SHP77 (cell line): ENCODE measurements around the gene EEF2.
A peak's percentile ranks its signal among the peaks of the same experiment; 100 is the strongest.

Experiments
- DNase-seq, 2 experiments: peaks; one replicate each; lab custom pipeline; 2025; lab: John Stamatoyannopoulos, UW

EEF2 gene

GRCh38 chr19:3984584-3984907, 717 bp downstream of the EEF2 start:
- no peak for DNase-seq

- no peak for DNase-seq
Measured at GRCh38 chr19:3983936-3984583, 1.2 kb downstream of the EEF2 start.

DNA sequence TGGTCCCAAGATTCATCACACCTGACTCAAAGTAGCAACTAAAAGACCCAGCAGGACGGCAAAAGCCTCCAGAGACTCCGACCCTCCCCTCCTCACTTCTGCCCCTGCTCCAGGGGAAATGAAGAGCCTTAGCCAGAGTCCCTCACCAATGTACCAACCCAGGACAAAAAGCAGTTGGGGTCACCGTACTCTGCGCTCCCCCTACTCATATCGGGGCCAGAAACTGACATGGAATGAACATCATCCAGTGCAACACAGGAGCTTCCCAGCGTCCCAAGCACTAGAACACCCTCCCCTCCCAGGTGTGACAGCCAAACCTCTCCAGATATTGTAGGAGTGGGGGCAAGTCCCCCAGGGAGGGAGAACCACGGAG, 1.7 kb downstream of the EEF2 start:
- DNase-seq = no peak

GRCh38 chr19:3982701-3983541, 2.3 kb downstream of the EEF2 start:
- no peak for DNase-seq

DNA sequence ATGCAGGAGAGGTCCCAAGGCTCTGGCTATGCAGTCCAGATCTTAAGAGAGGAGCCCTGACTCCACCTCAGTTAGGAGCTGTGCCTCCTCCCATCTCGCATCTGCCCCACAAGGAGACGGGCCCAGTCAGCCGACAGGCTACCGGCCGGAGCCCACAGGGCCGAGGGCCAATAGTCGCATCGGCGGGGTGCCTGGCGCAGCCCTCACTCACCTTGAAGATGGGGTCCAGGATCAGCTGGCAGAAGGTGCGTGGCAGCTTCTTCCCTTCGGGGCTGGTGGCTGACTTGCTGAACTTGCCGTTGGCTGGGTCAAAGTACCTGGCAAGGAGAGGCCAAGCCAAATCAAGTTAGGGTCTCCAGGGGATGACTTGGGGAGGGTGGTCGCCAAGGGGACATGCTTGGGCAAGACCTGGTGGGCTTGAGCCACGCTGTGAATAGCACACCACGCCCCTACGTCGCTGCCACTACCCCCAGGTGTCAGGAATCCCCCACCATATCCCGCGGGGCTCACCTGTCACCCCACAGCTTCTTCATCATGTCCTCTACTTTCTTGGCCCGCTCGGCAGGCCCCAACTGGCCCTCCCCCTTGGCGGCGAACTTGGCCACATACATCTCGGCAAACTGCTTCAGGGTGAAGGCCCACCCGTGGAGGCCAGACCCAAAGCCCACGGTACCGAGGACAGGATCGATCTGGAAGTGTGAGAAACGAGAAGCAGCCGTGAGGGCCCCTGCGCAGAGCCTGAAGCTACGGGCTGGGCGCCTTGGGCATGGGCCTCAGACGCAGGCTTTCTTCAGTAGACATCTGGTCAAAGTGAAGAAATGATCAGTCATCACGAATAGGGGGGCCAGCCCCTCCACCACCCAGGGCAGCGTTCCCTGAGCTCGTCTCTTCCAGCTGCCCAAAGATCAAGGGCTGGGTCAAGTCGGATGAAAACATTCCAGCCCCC, 3.3 kb downstream of the EEF2 start:
- DNase-seq = no peak

DNA sequence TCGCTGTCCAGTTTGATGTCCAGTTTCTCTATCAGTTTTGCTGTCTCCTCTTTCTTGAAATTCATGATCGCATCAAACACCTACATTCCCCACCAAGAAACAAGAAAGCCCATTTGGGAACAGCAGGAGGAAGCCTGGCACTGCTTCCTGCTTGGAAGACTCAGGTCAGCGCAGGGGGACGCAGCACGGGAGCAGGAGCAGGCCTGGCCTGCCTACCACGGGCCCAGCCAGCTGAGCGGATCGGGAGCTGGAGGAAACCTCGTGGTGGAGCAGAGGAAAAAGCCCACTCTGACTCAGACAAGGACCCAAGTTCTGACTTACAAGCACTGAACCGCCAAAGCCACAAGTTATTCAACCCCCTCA, 3.9 kb downstream of the EEF2 start:
- no peak for DNase-seq

DNA sequence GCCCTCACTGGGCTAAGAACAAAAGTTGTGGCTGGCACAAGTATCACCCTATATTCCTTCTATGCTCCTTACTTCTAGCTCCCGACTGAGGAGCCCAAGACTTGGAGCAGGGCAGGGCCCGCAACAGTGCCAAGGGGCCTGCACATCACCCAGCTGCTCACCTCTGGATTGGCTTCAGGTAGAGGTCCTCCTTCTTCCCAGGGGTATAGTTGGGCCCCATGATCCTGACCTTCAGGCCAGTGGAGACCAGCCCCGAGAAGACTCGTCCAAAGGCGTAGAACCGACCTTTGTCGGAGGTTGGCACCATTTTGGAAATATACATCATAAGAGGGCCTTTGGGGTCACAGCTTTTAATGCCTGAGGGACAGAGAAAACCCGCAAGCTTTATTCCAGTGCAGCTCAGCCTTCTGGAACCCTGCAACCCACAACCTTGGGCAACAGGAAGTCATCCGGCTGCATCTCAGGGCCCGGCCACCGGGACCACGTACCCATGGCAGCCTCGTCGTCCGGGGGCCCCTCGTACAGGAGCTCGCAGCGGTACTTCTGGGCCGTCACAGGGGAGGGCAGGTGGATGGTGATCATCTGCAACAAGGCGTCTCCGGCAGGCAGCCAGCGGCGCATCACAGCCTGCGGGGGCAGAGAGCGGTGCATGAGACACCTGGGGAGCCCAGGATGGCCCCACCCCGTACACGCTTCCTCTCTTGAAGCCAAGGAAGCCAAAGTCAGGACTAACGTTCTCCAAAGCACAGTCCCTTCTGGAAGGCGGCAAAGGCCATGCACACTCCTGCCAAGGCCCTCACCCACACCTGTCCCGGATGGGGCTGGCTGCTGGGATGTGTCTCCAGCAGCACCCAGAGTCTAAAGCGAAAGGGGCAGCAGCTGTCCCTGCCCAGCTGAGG, 4.7 kb downstream of the EEF2 start:
- no peak for DNase-seq

- no peak for DNase-seq
Measured at GRCh38 chr19:3979674-3980352, 5.5 kb downstream of the EEF2 start.

DNA sequence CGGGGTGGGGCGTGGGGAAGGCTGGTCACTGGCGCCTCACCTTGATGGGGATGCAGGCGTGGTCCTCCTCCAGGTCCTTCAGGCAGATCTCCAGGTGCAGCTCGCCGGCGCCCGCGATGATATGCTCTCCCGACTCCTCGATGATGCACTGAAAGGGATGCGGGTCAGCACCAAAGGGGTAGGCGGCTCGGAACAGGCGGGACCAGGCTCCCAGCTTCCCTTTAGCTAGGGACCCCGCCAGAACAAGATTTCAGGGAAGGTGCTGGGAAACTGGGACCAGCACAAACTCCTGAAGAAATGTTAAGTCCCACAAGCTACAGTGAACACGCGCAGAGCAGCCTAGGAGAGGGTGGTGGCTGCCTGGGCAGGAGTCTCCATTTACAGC, 6.0 kb downstream of the EEF2 start:
- no peak for DNase-seq

DNA sequence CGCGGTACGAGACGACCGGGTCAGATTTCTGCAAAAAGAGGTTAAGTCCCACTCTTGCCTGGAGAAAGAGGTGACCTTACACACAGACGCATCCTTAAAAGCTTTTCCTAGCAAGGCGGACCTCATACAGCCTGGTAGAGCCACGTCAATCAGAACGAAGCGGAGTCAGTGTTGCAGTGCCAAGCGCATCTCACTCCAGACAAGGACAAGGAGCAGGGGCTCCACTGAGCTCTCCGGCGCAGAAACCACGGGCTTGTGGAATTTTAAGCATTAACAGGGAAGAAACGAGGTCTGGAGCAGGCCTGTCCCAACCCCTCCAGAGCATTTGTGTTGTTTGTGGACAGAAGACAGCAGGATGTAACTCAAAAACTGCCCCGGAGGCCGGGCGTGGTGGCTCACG, 7.1 kb downstream of the EEF2 start:
- DNase-seq = no peak

DNA sequence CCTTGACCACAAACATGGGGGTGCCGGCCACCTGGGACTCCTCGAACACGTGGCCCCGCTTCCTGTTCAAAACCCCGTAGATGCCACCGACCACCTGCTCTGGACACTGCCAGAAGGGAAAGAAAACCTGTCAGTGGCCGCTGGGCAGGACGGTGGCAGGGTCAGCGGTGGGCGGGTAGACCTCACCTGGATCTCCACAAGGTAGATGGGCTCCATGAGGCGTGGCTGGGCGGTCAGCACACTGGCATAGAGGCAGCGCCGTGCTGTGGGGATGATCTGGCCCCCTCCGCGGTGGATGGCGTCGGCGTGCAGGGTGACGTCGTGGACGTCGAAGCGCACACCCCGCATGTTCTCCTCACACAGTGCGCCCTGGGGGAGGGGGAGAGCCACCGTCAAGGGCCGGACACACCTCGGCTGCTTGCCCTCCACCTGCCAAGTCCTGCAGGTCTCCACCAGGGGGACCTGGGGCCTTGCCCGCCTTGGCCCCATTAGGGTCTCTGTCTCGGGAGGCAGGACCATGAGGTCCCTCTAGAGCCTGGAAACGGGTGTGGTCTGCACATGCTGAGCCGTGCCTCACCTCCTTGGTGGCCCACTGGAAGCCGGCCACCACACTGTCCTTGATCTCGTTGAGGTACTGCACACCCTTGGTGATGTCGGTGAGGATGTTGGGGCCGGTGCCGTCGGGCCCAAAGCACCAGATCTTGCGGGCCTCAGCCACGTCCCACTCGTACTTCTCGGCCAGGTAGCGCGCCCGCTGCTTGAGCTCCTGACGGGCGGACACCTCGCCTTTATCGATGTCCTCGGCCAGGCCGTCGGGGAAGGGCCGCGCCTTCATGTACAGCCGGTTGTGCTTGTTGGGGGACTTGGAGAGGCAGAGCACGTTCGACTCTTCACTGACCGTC, 7.8 kb downstream of the EEF2 start:
- no peak for DNase-seq

DNA sequence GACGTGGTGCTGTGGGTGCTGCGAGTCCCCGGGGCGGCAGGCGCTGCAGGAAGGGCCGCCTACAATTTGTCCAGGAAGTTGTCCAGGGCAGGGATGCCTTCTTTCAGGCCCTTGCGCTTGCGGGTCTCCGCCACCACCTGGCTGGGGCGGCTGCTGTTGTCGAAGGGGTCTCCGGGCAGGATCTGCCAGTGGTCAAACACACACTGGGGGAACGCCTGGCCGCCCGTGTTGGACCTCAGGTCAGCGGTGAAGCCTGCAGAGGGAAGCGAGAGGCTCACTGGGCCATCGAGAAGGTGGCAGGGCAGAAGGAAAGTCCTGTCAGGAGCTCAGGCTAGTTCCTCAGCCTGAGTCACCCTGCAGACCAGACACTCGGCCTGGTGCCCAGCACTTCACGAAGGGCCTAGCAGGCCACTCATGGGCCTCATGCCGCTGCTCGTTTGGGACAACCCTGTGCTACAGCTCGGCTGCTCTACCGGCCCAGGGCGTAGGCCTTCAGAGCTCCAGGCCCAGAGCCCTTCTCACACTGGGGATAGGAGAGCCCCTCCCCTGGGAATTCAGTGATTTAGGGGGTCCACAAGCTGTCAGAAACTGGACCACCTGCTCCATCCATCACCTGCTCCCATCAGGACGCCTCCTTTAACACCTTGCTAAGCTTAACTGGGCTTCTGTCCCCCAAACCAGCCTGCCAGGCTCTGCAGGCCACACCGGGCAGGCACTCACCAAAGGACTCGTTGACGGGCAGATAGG, 8.6 kb downstream of the EEF2 start:
- no peak for DNase-seq

GRCh38 chr19:3975637-3976087, 9.6 kb downstream of the EEF2 start:
- no peak for DNase-seq

DNA sequence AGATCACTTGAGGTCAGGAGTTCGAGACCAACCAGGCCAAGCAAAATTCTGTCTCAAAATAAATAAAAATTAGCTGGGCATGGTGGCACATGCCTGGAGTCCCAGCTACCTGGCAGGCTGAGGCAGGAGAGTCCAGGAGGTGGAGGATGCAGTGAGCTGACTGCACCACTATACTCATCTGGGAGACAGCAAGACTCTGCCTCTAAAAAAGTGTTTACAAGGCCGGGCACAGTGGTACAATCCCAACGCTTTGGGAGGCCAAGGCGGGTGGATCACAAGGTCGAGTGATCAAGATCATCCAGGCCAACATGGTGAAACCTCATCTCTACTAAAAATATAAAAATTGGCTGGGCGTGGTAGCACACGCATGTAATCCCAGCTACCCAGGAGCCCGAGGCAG, 10.1 kb downstream of the EEF2 start:
- no peak for DNase-seq

DNA sequence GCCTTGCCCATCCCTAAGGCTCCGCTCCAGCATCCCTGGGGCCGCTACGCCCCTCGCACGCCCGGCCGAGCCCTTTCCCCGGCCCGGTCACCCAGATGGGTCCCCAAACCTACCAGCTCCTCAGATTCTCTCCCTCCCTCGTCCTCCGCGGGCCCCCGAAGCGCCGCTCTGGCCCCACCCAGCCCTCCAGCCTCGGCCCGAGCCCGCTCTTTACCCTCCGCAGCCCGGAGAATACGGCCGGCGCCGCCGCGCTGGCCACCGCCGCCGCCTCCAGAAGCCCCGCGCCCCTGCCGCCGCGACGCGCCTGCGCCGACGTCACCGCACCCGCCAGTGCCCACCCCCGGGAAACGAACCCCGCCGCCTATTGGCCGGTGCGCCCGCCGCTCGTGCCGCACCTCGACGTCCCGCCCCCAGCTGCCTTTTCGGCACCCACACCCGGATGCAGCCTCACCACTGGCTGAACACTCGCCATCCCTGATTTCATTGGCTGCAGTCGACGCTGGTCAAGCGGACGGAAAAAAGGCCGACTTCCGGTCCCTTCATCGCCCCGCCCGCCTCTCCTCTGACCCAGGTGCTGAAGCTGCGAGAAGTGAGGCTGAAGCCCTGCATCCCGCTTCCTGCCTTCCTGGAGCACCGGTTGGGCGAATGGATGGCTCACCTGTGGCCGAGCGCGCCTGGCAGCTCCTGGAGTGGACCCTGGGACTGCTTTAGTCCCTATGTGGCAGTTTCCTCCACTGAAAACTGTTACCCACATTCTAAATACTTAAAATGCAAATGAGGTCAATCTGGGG, 14.3 kb downstream of the EEF2 start, which contains the start of gene DAPK3:
Gene DAPK3 (minus strand): TSS at position 292 of the 791 bp plus-strand sequence. CDS start 1,364 bp downstream, outside the sequence.
- peak; percentile 97 to 98 for DNase-seq

DNA sequence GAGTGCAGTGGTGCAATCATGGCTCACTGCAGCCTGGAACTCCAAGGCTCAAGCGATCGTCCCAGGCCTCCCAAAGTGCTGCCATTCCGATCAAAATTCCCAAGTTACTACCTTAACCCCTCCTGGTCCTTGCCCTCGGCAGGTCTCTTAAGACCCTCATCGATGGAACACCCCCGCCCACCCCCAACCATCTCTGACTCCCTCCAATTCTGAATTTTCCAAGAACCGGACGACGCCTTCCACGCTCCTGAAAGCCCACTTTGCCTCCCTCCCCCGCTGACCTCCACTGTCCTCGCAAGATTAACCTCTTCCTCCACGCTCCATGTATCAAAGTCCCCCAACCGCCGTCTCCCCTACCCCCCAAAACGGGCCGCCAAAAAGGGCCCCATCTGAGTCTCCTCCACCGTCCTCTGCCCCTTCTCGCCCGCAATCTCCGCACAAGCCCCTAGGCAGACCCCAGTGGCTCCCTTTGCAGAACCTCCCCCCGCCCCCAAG, 14.9 kb downstream of the EEF2 start:
- DNase-seq = no peak

DNA sequence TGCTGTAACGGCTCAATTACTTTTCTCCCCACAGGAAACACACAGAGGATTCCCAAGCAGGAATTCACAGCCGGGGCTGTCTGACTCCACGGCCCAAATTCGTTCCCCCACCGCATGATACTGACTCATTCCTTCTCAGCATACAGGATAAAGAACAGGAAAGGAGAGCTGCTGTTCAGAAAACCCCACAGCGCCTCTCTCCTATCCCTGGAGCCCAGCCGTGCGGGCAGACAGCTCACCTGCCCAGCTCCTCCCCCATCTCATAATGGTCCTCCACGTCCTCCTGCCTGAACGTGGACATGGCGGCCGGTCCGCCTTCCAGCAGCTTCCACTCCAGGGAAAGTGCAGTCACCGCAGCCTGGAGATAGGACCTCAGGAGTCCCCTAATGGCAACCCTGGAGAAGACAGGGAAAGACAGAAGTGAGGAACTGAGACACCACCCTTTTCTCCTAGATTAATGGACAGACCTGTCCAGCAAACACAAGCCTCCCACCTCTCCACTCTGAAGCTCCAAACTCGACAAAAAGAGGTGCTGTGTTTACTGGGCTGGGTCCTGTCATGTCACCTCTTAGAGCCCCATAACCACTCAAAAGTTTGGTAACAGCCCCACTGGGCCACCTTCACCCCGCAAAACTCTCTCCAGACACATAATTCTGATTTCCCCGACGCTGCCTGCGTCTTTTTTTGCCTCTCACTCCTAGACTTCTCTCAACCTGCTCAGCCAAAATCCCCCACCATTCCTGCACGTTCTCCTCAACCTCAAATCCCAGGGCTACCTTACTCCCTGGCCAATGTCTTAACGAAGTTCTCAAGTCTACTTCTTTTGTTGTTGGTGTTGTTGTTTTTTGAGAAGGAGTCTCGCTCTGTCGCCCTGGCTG, 15.6 kb downstream of the EEF2 start:
- DNase-seq = no peak
